ENCODE measurements around the gene RPA3. TPM values are rescaled to one million over a fixed set of nuclear protein-coding genes. Genes with fewer than 3 reads are reported as not detected.

RPA3 gene
- total and polyA plus RNA-seq, 2 of the 13 experiments (the other 11 are each of a cell fraction or from before 2014, with no cell fraction given), result 38.3 to 154 TPM

- peak; percentile 94 for TF ChIP-seq E2F5 (CRISPR knock-in tag; conservative IDR thresholded peaks at IDR 0.05)
- peak; percentile 67; the same call in 1 of the 2 replicates for TF ChIP-seq LBX2 (CRISPR knock-in tag; IDR thresholded peaks at IDR 0.05; ENCODE audit: borderline replicate concordance)
- TF ChIP-seq ONECUT2 (CRISPR knock-in tag; IDR thresholded peaks at IDR 0.05), result peak; percentile 30; the same call in 1 of the 2 replicates
- no peak; the same call in 1 of the 2 replicates for TF ChIP-seq TGIF2 (CRISPR knock-in tag; IDR thresholded peaks at IDR 0.05)
- TF ChIP-seq RAD21 (CRISPR knock-in tag; IDR thresholded peaks at IDR 0.05), result no peak
- peak; percentile 65; the same call in 1 of the 2 replicates for TF ChIP-seq ZBTB2 (CRISPR knock-in tag; IDR thresholded peaks at IDR 0.05; ENCODE audit: low read depth)
- peak; percentile 77 for TF ChIP-seq TFAP4 (IDR thresholded peaks at IDR 0.05; ENCODE audit: borderline replicate concordance, low read depth)
- no peak for TF ChIP-seq ATF5 (CRISPR knock-in tag; IDR thresholded peaks at IDR 0.05; ENCODE audit: low read depth)
- no peak; a peak in 1 of 4 replicates for TF ChIP-seq REST (IDR thresholded peaks at IDR 0.05; ENCODE audit: borderline replicate concordance in 1 of 2, low read depth in 1 of 2, low read length in 2 of 2)
Measured at GRCh38 chr7:7640221-7641128, 77.9 kb downstream of the RPA3 start, which contains the start of gene UMAD1 (continued).

All from HepG2 (cell line).